Progenitor cell of endocrine pancreas (in vitro differentiated cells): ENCODE data around the gene TCEAL3. TPM values are rescaled to one million over a fixed set of nuclear protein-coding genes. Genes with fewer than 3 reads are reported as not detected.

Experiments
- DNase-seq: peaks from one replicate; pipeline ENCODE4 v3.0.0; 2021; ENCODE audit warnings: low spot score; ENCODE audit not compliant: unreplicated experiment
- H3K27ac Mint-ChIP-seq: 2 replicates; pipeline ENCODE4 v1.8.0; 2021; ENCODE audit warnings: mild to moderate bottlenecking, moderate library complexity, mixed read lengths
- H3K27me3 Mint-ChIP-seq: 2 replicates; pipeline ENCODE4 v1.8.0; 2021; ENCODE audit warnings: mixed read lengths
- H3K36me3 Mint-ChIP-seq: 2 replicates; pipeline ENCODE4 v1.8.0; 2022; ENCODE audit warnings: mixed read lengths; ENCODE audit not compliant: insufficient read depth
- H3K4me1 Mint-ChIP-seq: 2 replicates; pipeline ENCODE4 v1.8.0; 2021; ENCODE audit warnings: low read depth, mixed read lengths
- H3K4me3 Mint-ChIP-seq: 2 replicates; pipeline ENCODE4 v1.8.0; 2021; ENCODE audit warnings: low read depth, mild to moderate bottlenecking, moderate library complexity, mixed read lengths
- H3K9me3 Mint-ChIP-seq: 2 replicates; pipeline ENCODE4 v1.8.0; 2021; ENCODE audit warnings: low read depth, mixed read lengths
- long read RNA-seq: library from polyadenylated mRNA; unstranded; transcript quantifications from one replicate; pipeline ENCODE4 v2.0.0, GENCODE V29; 2020
- total RNA-seq: library from RNA; stranded (reverse); gene quantifications from 2 replicates; pipeline ENCODE4 v1.2.1, GENCODE V29; 2021
- TF ChIP-seq, protein P1 (sequence below): fragments of 200-600 bp; sonication (generic); IDR thresholded peaks from one replicate; pipeline ENCODE4 v1.5.0; 2021; ENCODE audit warnings: antibody characterized with exemption, mild to moderate bottlenecking; ENCODE audit not compliant: unreplicated experiment

The TCEAL3 gene
- total RNA-seq, result 14.4 and 15.1 TPM in 2 replicates
- long read RNA-seq, partial matches to known transcripts, result 0 of 5 reads
- long read RNA-seq, other reads (novel, unspliced or antisense), result 4 of 5 reads

DNA sequence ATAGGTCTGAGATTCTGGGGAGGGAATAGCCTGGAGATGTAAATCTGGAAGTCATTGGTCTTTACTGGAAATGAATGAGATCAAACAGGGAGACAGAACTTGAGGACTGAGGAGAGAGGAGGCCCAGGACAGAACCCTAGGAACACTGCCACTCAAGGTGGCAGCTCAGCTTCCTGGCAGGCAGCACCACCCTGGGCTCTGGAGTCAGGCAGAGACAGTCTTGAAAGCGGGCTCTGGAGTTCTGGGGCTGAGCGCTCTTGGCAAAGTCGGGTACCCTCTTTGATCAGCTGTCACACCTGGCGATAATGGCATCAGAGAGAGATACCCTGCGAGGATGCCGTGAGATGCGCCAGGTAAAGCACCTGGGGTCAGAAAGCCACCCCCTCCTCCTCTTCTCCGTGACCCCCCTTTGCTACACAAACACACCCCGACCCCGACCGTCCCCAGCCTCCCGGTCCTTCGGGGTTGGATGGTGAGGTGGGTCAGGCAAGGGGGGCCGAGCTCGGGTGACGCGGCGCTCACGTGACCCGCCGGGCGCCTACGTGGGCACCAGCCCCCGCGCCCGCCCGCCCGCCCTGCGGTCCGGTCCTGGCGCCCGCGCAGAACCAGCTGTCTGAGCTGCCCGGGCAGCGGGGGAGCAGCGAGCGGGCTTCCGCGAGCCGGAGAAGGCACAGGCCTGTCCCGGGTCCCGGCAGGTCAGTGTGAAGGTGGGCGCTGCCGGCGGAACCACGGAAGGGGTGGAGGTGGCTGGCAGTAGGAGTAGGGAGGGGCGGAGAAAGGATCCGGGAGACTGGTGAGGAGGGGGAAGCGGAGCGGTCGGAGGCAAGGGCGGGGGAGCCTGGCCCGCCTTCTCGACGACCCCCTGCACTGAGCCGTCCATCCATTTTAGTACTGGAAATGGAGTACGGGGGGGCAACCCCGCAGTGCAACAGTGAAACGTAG, at the start of gene TCEAL3:
TSS of gene TCEAL3 (plus strand) at position 600 of the 942 bp plus-strand sequence. CDS start 1,102 bp downstream, outside the sequence.
- Mint-ChIP-seq H3K9me3 (no peaks in the 10 kb centered on the region), H3K4me3 (peak within 1 kb of the TSS; percentile 81), H3K36me3 (no peaks in the 10 kb centered on the region), H3K4me1 (peaks cover 3% of the 10 kb centered on the region), H3K27me3 (peaks cover 5% of the 10 kb centered on the region), H3K27ac (peak within 1 kb of the TSS; percentile 85)
- peak; percentile 30 for DNase-seq
- TF ChIP-seq, protein P1, sequence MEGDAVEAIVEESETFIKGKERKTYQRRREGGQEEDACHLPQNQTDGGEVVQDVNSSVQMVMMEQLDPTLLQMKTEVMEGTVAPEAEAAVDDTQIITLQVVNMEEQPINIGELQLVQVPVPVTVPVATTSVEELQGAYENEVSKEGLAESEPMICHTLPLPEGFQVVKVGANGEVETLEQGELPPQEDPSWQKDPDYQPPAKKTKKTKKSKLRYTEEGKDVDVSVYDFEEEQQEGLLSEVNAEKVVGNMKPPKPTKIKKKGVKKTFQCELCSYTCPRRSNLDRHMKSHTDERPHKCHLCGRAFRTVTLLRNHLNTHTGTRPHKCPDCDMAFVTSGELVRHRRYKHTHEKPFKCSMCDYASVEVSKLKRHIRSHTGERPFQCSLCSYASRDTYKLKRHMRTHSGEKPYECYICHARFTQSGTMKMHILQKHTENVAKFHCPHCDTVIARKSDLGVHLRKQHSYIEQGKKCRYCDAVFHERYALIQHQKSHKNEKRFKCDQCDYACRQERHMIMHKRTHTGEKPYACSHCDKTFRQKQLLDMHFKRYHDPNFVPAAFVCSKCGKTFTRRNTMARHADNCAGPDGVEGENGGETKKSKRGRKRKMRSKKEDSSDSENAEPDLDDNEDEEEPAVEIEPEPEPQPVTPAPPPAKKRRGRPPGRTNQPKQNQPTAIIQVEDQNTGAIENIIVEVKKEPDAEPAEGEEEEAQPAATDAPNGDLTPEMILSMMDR, result no peak

DNA sequence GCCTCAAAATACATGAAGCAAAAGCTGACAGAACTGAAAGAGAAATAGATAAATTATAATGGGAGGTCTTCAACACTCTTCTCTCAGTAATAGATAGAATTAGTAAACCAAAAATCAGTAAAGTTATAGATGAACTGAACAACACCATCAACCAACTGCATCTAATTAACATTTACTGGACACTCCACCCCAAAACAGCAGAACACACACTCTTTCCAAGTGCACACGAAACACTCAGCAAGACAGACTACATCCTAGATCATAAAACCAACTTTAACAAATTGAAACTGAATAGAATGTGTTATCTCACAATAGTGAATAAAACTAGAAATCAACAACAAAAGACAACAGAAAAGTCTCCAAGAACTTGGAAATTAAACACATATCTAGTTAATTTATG, 47.5 kb upstream of the TCEAL3 start:
- Mint-ChIP-seq H3K9me3 (no peaks in the 10 kb centered on the region), H3K4me1 (peaks cover 2% of the 10 kb centered on the region), H3K36me3 (no peaks in the 10 kb centered on the region), H3K4me3 (no peak overlapping the region), H3K27ac (no peak overlapping the region), H3K27me3 (no peaks in the 10 kb centered on the region)
- no peak for DNase-seq
- TF ChIP-seq, protein P1, result no peak

DNA sequence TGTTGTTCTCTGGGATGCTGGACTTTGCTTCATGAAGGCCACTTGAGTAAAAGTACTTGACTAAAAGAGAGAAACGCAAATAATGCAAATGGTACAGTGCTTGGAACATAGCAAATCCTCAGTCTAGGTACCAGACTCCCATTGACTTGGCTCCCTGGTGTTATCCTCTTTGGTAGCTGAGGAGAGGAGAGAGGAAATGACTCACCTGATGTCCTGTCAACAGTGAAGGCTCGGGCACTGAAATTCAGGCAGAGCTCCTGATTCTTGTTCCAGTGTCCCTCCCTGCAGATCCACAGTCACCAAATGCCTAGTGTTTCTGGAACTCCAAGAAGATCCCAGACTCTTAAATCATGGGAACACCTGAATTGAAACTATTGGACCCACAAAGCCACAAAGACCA, 45.0 kb upstream of the TCEAL3 start:
- H3K27me3 Mint-ChIP-seq, result no peaks in the 10 kb centered on the region
- TF ChIP-seq, protein P1, result no peak
- no peaks in the 10 kb centered on the region for H3K9me3 Mint-ChIP-seq
- DNase-seq, result no peak
- no peak overlapping the region for H3K4me3 Mint-ChIP-seq
- no peaks in the 10 kb centered on the region for H3K36me3 Mint-ChIP-seq
- H3K4me1 Mint-ChIP-seq, result no peaks in the 10 kb centered on the region
- H3K27ac Mint-ChIP-seq, result no peak overlapping the region

DNA sequence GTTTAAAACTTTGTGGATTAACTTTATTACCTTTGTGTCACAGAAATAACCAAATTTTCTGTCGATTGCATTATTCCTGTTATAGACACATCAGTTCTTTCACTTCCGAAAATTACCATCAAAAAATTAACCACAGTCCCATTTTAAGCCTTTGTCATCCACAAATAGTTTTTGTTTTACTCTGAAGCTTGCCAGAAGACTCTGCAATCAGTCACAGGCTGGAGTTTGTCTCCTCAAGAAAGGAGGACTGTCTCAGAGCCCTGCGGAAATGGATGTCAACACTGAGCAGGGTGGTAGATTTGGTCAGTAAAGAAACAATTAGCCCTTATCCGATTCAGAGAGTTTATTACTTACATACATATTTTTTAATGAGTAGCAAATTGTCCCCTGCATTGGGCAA, 42.6 kb upstream of the TCEAL3 start:
- Mint-ChIP-seq H3K4me3 (no peak overlapping the region), H3K36me3 (no peaks in the 10 kb centered on the region)
- no peak for DNase-seq

GRCh38 chrX:103565752-103566151, 42.0 kb upstream of the TCEAL3 start:
- no peaks in the 10 kb centered on the region for H3K9me3 Mint-ChIP-seq
- DNase-seq, result no peak
- H3K27ac Mint-ChIP-seq, result no peak overlapping the region
- no peaks in the 10 kb centered on the region for H3K4me1 Mint-ChIP-seq
- H3K27me3 Mint-ChIP-seq, result no peaks in the 10 kb centered on the region
- TF ChIP-seq, protein P1, result no peak
- no peak overlapping the region for H3K4me3 Mint-ChIP-seq
- no peaks in the 10 kb centered on the region for H3K36me3 Mint-ChIP-seq

More for the DNA sequence above, 42.6 kb upstream of the TCEAL3 start:
- TF ChIP-seq, protein P1, result no peak
- H3K27me3 Mint-ChIP-seq, result no peaks in the 10 kb centered on the region
- H3K27ac Mint-ChIP-seq, result no peak overlapping the region
- no peaks in the 10 kb centered on the region for H3K4me1 Mint-ChIP-seq
- H3K9me3 Mint-ChIP-seq, result no peaks in the 10 kb centered on the region
